Hepatocyte (in vitro differentiated cells): Measurements from ENCODE around the gene SERTAD1.
"Not testable (repeated sequence)": the region's sequence is repeated elsewhere in the genome, so short reads cannot be mapped to it uniquely, and the experiment has no call there.

Source experiments
- CTCF ChIP-seq: fragments of 200-600 bp; sonication (generic); IDR thresholded peaks from 2 replicates; pipeline ENCODE4 v1.5.1; 2016; ENCODE audit warnings: antibody characterized with exemption, mild to moderate bottlenecking; ENCODE audit not compliant: poor library complexity
- EZH2 ChIP-seq: fragments of 200-600 bp; sonication (generic); IDR thresholded peaks from 2 replicates; pipeline ENCODE4 v1.6.1; 2016; ENCODE audit warnings: antibody characterized with exemption, mild to moderate bottlenecking, borderline replicate concordance
- EZH2phosphoT487 ChIP-seq: fragments of 200-600 bp; sonication (generic); IDR thresholded peaks from one replicate; pipeline ENCODE4 v1.6.1; 2018; ENCODE audit warnings: antibody characterized with exemption, mild to moderate bottlenecking, low read depth, moderate library complexity; ENCODE audit not compliant: unreplicated experiment, severe bottlenecking

- TF ChIP-seq CTCF, EZH2, EZH2phosphoT487: not testable (repeated sequence)
These were observed 37.8 kb upstream of the SERTAD1 start for GRCh38 chr19:40463587-40464037.
